WTC11 (cell line): ENCODE measurements around the gene LIMS2. TPM values are rescaled to one million over a fixed set of nuclear protein-coding genes. Genes with fewer than 3 reads are reported as not detected.

ENCODE experiments used
- ATAC-seq: fragments of 200-7000 bp; cut with Tn5 transposase; 2 replicates; pipeline ENCODE4 v1.10.0; 2021; ENCODE audit warnings: mild to moderate bottlenecking, moderate library complexity
- CTCF ChIA-PET: fragments of 300-600 bp; sonication (Branson Sonifier 250); formaldehyde crosslinking; loops from one replicate; lab custom pipeline; 2021; ENCODE audit warnings: antibody characterized with exemption; lab: Charles Lee
- POLR2A ChIA-PET: fragments of 350-600 bp; sonication (Branson Sonifier 250); formaldehyde crosslinking; loops from one replicate; lab custom pipeline; 2021; ENCODE audit warnings: antibody characterized with exemption; lab: Charles Lee
- DNase-seq: peaks from one replicate; pipeline ENCODE4 v3.0.0; 2021; ENCODE audit warnings: low spot score
- H3K27ac Mint-ChIP-seq: 2 replicates; pipeline ENCODE4 v1.8.0; 2021; ENCODE audit warnings: mixed read lengths
- H3K27me3 Mint-ChIP-seq: 2 replicates; pipeline ENCODE4 v1.8.0; 2021; ENCODE audit warnings: low read depth, mild to moderate bottlenecking, moderate library complexity, mixed read lengths
- H3K36me3 Mint-ChIP-seq: 2 replicates; pipeline ENCODE4 v1.8.0; 2021; ENCODE audit warnings: mixed read lengths
- H3K4me1 Mint-ChIP-seq: 2 replicates; pipeline ENCODE4 v1.8.0; 2022; ENCODE audit warnings: mixed read lengths
- H3K4me3 Mint-ChIP-seq: 2 replicates; pipeline ENCODE4 v1.8.0; 2021; ENCODE audit warnings: mild to moderate bottlenecking, moderate library complexity, mixed read lengths
- H3K9me3 Mint-ChIP-seq: 2 replicates; pipeline ENCODE4 v1.8.0; 2021; ENCODE audit warnings: mixed read lengths
- ATF1 ChIP-seq: sonication (generic); formaldehyde crosslinking; IDR thresholded peaks from 2 replicates; pipeline ENCODE4 v1.8.1; 2023; ENCODE audit warnings: mild to moderate bottlenecking, moderate library complexity, missing genetic modification reagents
- CBFB ChIP-seq: sonication (generic); formaldehyde crosslinking; IDR thresholded peaks from 2 replicates; pipeline ENCODE4 v1.8.1; 2022; ENCODE audit warnings: mild to moderate bottlenecking, low read depth, missing genetic modification reagents
- CREM ChIP-seq: sonication (generic); formaldehyde crosslinking; IDR thresholded peaks from 2 replicates; pipeline ENCODE4 v1.8.1; 2022; ENCODE audit warnings: mild to moderate bottlenecking, missing genetic modification reagents, moderate library complexity
- FOXJ3 ChIP-seq: sonication (generic); formaldehyde crosslinking; IDR thresholded peaks from 2 replicates; pipeline ENCODE4 v1.9.0; 2021; ENCODE audit warnings: missing genetic modification reagents, mild to moderate bottlenecking, borderline replicate concordance
- FOXK1 ChIP-seq: sonication (generic); formaldehyde crosslinking; IDR thresholded peaks from 2 replicates; pipeline ENCODE4 v1.8.0; 2022; ENCODE audit warnings: mild to moderate bottlenecking, moderate library complexity, missing genetic modification reagents
- IRF2 ChIP-seq: sonication (generic); formaldehyde crosslinking; IDR thresholded peaks from 2 replicates; pipeline ENCODE4 v1.8.0; 2022; ENCODE audit warnings: low read depth, missing genetic modification reagents, borderline replicate concordance
- JUN ChIP-seq: sonication (generic); formaldehyde crosslinking; IDR thresholded peaks from 2 replicates; pipeline ENCODE4 v1.8.0; 2023; ENCODE audit warnings: mild to moderate bottlenecking, missing genetic modification reagents
- NFATC4 ChIP-seq: fragments of 250-450 bp; sonication (Bioruptor Pico); IDR thresholded peaks from 2 replicates; pipeline ENCODE4 v1.9.0; 2021; ENCODE audit warnings: mild to moderate bottlenecking
- NR2C2 ChIP-seq: sonication (generic); formaldehyde crosslinking; IDR thresholded peaks from 2 replicates; pipeline ENCODE4 v1.8.0; 2022; ENCODE audit warnings: mild to moderate bottlenecking, missing genetic modification reagents
- OVOL2 ChIP-seq: fragments of 250-450 bp; sonication (Bioruptor Pico); IDR thresholded peaks from 2 replicates; pipeline ENCODE4 v1.9.0; 2021; ENCODE audit warnings: mild to moderate bottlenecking, borderline replicate concordance
- SMAD4 ChIP-seq: sonication (generic); formaldehyde crosslinking; IDR thresholded peaks from 2 replicates; pipeline ENCODE4 v1.8.0; 2022; ENCODE audit warnings: mild to moderate bottlenecking, missing genetic modification reagents
- TEAD1 ChIP-seq: sonication (generic); formaldehyde crosslinking; IDR thresholded peaks from 2 replicates; pipeline ENCODE4 v1.8.0; 2022; ENCODE audit warnings: mild to moderate bottlenecking, missing genetic modification reagents
- TEAD4 ChIP-seq: sonication (generic); formaldehyde crosslinking; IDR thresholded peaks from 2 replicates; pipeline ENCODE4 v1.8.0; 2022; ENCODE audit warnings: mild to moderate bottlenecking, missing genetic modification reagents
- ZNF396 ChIP-seq: fragments of 250-450 bp; sonication (Bioruptor Pico); IDR thresholded peaks from 2 replicates; pipeline ENCODE4 v1.8.0; 2021; ENCODE audit warnings: mild to moderate bottlenecking, moderate library complexity, borderline replicate concordance
- total RNA-seq: library from RNA; stranded (reverse); gene quantifications from 3 replicates; pipeline ENCODE4 v1.2.3, GENCODE V29; 2021
- TF ChIP-seq, protein P1 (sequence below): sonication (generic); formaldehyde crosslinking; IDR thresholded peaks from 2 replicates; pipeline ENCODE4 v1.8.1; 2022; ENCODE audit warnings: mild to moderate bottlenecking, missing genetic modification reagents, moderate library complexity, borderline replicate concordance
- TF ChIP-seq, protein P2 (sequence below): fragments of 250-450 bp; sonication (Bioruptor Pico); IDR thresholded peaks from 2 replicates; pipeline ENCODE4 v1.9.0; 2021; ENCODE audit warnings: mild to moderate bottlenecking
- TF ChIP-seq, protein P3 (sequence below): fragments of 250-450 bp; sonication (Bioruptor Pico); IDR thresholded peaks from 2 replicates; pipeline ENCODE4 v1.8.0; 2021; ENCODE audit warnings: mild to moderate bottlenecking
- TF ChIP-seq, protein P4 (sequence below): fragments of 250-450 bp; sonication (Bioruptor Pico); IDR thresholded peaks from 2 replicates; pipeline ENCODE4 v1.9.0; 2021; ENCODE audit warnings: moderate library complexity, mild to moderate bottlenecking, inconsistent platforms, borderline replicate concordance
- TF ChIP-seq, protein P5 (sequence below): sonication (generic); formaldehyde crosslinking; IDR thresholded peaks from 2 replicates; pipeline ENCODE4 v1.8.0; 2023; ENCODE audit warnings: mild to moderate bottlenecking, missing genetic modification reagents
- TF ChIP-seq, protein P6 (sequence below): sonication (generic); formaldehyde crosslinking; IDR thresholded peaks from 2 replicates; pipeline ENCODE4 v1.8.1; 2023; ENCODE audit warnings: mild to moderate bottlenecking, missing genetic modification reagents
- TF ChIP-seq, protein P7 (sequence below): sonication (generic); formaldehyde crosslinking; IDR thresholded peaks from 2 replicates; pipeline ENCODE4 v1.8.0; 2022; ENCODE audit warnings: mild to moderate bottlenecking, missing genetic modification reagents

The LIMS2 gene
- total RNA-seq, 1 experiment from 2014 or later = 2.4 TPM

DNA sequence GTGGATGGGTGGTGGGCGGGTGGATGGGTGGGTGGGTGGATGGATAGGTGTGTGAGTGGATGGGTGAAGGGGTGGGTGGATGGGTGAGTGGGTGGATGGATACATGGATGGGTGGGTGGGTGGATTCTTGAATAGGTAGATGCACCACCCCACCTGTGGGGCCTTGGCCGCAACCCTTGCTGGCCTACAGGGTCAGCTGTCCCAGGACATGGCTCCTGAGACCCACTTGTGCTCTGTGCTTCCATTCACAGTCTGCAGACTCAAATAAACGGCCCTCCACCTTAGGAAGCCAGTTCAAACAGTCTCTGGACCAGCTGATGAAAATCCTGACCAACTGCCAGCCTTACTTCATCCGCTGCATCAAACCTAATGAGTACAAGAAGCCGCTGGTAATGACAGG is 85.5 kb downstream of the LIMS2 start:
- ChIA-PET POLR2A (no interaction called here), CTCF (no interaction called here)
- no peaks in the 10 kb centered on the region for H3K27me3 Mint-ChIP-seq
- no peaks in the 10 kb centered on the region for H3K9me3 Mint-ChIP-seq
- H3K4me3 Mint-ChIP-seq = no peak overlapping the region
- H3K4me1 Mint-ChIP-seq = peaks cover 15% of the 10 kb centered on the region
- ATAC-seq (no peak), DNase-seq (no peak)
- H3K36me3 Mint-ChIP-seq = no peaks in the 10 kb centered on the region
- TF ChIP-seq, protein P1, sequence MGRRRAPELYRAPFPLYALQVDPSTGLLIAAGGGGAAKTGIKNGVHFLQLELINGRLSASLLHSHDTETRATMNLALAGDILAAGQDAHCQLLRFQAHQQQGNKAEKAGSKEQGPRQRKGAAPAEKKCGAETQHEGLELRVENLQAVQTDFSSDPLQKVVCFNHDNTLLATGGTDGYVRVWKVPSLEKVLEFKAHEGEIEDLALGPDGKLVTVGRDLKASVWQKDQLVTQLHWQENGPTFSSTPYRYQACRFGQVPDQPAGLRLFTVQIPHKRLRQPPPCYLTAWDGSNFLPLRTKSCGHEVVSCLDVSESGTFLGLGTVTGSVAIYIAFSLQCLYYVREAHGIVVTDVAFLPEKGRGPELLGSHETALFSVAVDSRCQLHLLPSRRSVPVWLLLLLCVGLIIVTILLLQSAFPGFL = no peak
- TF ChIP-seq, protein P2, sequence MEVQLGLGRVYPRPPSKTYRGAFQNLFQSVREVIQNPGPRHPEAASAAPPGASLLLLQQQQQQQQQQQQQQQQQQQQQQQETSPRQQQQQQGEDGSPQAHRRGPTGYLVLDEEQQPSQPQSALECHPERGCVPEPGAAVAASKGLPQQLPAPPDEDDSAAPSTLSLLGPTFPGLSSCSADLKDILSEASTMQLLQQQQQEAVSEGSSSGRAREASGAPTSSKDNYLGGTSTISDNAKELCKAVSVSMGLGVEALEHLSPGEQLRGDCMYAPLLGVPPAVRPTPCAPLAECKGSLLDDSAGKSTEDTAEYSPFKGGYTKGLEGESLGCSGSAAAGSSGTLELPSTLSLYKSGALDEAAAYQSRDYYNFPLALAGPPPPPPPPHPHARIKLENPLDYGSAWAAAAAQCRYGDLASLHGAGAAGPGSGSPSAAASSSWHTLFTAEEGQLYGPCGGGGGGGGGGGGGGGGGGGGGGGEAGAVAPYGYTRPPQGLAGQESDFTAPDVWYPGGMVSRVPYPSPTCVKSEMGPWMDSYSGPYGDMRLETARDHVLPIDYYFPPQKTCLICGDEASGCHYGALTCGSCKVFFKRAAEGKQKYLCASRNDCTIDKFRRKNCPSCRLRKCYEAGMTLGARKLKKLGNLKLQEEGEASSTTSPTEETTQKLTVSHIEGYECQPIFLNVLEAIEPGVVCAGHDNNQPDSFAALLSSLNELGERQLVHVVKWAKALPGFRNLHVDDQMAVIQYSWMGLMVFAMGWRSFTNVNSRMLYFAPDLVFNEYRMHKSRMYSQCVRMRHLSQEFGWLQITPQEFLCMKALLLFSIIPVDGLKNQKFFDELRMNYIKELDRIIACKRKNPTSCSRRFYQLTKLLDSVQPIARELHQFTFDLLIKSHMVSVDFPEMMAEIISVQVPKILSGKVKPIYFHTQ (CRISPR knock-in tag) = no peak
- TF ChIP-seq NFATC4 (no peak), OVOL2 (CRISPR knock-in tag) (no peak), CREM (no peak), JUN (CRISPR knock-in tag) (no peak), ZNF396 (CRISPR knock-in tag) (no peak)
- TF ChIP-seq, protein P3, sequence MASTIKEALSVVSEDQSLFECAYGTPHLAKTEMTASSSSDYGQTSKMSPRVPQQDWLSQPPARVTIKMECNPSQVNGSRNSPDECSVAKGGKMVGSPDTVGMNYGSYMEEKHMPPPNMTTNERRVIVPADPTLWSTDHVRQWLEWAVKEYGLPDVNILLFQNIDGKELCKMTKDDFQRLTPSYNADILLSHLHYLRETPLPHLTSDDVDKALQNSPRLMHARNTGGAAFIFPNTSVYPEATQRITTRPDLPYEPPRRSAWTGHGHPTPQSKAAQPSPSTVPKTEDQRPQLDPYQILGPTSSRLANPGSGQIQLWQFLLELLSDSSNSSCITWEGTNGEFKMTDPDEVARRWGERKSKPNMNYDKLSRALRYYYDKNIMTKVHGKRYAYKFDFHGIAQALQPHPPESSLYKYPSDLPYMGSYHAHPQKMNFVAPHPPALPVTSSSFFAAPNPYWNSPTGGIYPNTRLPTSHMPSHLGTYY (CRISPR knock-in tag) = no peak
- TF ChIP-seq, protein P4, sequence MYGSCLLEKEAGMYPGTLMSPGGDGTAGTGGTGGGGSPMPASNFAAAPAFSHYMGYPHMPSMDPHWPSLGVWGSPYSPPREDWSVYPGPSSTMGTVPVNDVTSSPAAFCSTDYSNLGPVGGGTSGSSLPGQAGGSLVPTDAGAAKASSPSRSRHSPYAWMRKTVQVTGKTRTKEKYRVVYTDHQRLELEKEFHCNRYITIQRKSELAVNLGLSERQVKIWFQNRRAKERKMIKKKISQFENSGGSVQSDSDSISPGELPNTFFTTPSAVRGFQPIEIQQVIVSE (CRISPR knock-in tag) = no peak
- TF ChIP-seq, protein P5, sequence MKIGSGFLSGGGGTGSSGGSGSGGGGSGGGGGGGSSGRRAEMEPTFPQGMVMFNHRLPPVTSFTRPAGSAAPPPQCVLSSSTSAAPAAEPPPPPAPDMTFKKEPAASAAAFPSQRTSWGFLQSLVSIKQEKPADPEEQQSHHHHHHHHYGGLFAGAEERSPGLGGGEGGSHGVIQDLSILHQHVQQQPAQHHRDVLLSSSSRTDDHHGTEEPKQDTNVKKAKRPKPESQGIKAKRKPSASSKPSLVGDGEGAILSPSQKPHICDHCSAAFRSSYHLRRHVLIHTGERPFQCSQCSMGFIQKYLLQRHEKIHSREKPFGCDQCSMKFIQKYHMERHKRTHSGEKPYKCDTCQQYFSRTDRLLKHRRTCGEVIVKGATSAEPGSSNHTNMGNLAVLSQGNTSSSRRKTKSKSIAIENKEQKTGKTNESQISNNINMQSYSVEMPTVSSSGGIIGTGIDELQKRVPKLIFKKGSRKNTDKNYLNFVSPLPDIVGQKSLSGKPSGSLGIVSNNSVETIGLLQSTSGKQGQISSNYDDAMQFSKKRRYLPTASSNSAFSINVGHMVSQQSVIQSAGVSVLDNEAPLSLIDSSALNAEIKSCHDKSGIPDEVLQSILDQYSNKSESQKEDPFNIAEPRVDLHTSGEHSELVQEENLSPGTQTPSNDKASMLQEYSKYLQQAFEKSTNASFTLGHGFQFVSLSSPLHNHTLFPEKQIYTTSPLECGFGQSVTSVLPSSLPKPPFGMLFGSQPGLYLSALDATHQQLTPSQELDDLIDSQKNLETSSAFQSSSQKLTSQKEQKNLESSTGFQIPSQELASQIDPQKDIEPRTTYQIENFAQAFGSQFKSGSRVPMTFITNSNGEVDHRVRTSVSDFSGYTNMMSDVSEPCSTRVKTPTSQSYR = no peak
- H3K27ac Mint-ChIP-seq = no peak overlapping the region

DNA sequence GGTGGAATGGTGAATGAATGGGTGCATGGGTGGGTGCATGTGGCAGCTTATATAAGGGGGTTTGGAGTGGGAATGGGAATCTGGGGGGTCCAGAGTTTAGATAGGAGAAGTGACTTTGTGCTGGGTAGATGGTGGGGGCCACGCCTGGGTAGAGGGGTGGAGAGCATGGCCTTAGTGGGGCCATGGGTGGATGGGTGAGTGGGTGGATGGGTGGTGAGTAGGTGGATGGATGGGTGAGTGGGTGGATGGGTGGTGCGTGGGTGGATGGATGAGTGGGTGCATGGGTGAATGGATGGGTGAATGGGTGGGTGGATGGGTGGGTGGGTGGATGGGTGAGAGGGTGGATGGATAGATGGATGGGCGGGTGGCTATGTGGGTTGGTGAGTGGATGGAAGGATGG is 86.0 kb downstream of the LIMS2 start:
- ATAC-seq (no peak), DNase-seq (no peak)
- ChIA-PET CTCF (no interaction called here), POLR2A (no interaction called here)
- H3K27me3 Mint-ChIP-seq = no peaks in the 10 kb centered on the region
- H3K4me3 Mint-ChIP-seq = no peak overlapping the region
- no peaks in the 10 kb centered on the region for H3K9me3 Mint-ChIP-seq
- H3K4me1 Mint-ChIP-seq = peaks cover 15% of the 10 kb centered on the region
- H3K27ac Mint-ChIP-seq = no peak overlapping the region
- no peaks in the 10 kb centered on the region for H3K36me3 Mint-ChIP-seq
- TF ChIP-seq TEAD4 (no peak), ATF1 (CRISPR knock-in tag) (no peak), FOXJ3 (no peak), TEAD1 (CRISPR knock-in tag) (no peak), ZNF396 (CRISPR knock-in tag) (no peak), CBFB (CRISPR knock-in tag) (no peak), IRF2 (CRISPR knock-in tag) (no peak), NR2C2 (no peak), FOXK1 (CRISPR knock-in tag) (no peak), SMAD4 (no peak)
- TF ChIP-seq, protein P6, sequence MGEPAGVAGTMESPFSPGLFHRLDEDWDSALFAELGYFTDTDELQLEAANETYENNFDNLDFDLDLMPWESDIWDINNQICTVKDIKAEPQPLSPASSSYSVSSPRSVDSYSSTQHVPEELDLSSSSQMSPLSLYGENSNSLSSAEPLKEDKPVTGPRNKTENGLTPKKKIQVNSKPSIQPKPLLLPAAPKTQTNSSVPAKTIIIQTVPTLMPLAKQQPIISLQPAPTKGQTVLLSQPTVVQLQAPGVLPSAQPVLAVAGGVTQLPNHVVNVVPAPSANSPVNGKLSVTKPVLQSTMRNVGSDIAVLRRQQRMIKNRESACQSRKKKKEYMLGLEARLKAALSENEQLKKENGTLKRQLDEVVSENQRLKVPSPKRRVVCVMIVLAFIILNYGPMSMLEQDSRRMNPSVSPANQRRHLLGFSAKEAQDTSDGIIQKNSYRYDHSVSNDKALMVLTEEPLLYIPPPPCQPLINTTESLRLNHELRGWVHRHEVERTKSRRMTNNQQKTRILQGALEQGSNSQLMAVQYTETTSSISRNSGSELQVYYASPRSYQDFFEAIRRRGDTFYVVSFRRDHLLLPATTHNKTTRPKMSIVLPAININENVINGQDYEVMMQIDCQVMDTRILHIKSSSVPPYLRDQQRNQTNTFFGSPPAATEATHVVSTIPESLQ (CRISPR knock-in tag) = no peak
- TF ChIP-seq, protein P5 = no peak
- TF ChIP-seq, protein P7, sequence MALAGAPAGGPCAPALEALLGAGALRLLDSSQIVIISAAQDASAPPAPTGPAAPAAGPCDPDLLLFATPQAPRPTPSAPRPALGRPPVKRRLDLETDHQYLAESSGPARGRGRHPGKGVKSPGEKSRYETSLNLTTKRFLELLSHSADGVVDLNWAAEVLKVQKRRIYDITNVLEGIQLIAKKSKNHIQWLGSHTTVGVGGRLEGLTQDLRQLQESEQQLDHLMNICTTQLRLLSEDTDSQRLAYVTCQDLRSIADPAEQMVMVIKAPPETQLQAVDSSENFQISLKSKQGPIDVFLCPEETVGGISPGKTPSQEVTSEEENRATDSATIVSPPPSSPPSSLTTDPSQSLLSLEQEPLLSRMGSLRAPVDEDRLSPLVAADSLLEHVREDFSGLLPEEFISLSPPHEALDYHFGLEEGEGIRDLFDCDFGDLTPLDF (CRISPR knock-in tag) = no peak
